ENCODE measurements around the gene CPA5. TPM values are rescaled to one million over a fixed set of nuclear protein-coding genes. Genes with fewer than 3 reads are reported as not detected.

The CPA5 gene
- polyA plus RNA-seq, 1 of the 3 experiments (the other 2 are of a cell fraction) = 1.3 TPM

- TF ChIP-seq REST (IDR thresholded peaks at IDR 0.05; ENCODE audit: low read depth, low read length) (no peak), MEF2A (IDR thresholded peaks at IDR 0.05; ENCODE audit: borderline replicate concordance, low read depth) (no peak), SIN3A (IDR thresholded peaks at IDR 0.05; ENCODE audit: borderline replicate concordance, low read depth, low read length) (no peak), TEAD4 (IDR thresholded peaks at IDR 0.05; ENCODE audit: borderline replicate concordance, insufficient read depth) (no peak), EP300 (IDR thresholded peaks at IDR 0.05; ENCODE audit: borderline replicate concordance in 1 of 2, low read depth in 1 of 2, low read length in 1 of 2) (no peak), JUND (IDR thresholded peaks at IDR 0.05) (no peak), RAD21 (IDR thresholded peaks at IDR 0.05; ENCODE audit: low read length) (no peak)
Measured at GRCh38 chr7:130366564-130366963, 21.9 kb downstream of the CPA5 start (continued).

- no peaks in the 10 kb centered on the region for H3K27me3 ChIP-seq (ENCODE audit: insufficient read depth)
- no peaks in the 10 kb centered on the region for H3K9me2 ChIP-seq
- no peaks in the 10 kb centered on the region for H3K9me3 ChIP-seq
- DNase-seq = no peak
- no peaks in the 10 kb centered on the region for H3K79me2 ChIP-seq (ENCODE audit: insufficient read depth)
- H3K4me2 ChIP-seq = no peak overlapping the region; the same call in 1 of the 2 replicates
- peaks cover 49 to 66% of the 10 kb centered on the region in 2 experiments for H3K4me1 ChIP-seq (ENCODE audit: control insufficient read depth in 1 of 2, insufficient read depth in 2 of 2, low read depth in 1 of 2, low read length in 1 of 2)
- no peaks in the 10 kb centered on the region for H3K36me3 ChIP-seq (replicated peaks in 1 of 2; ENCODE audit: control insufficient read depth in 1 of 2, insufficient read depth in 2 of 2, low read length in 1 of 2)
- 93% methylated on average over 12 of the region's 13 CpGs for WGBS (ENCODE audit: low lambda C conversion rate)
- peak overlapping the region in 1 of 2 experiments; percentile 96; a peak in 2 of 4 replicates for H3K27ac ChIP-seq (ENCODE audit: low read depth in 2 of 2, low read length in 1 of 2)
- CTCF ChIA-PET = no interaction called here
- H3K9ac ChIP-seq = no peak overlapping the region
- H2AFZ ChIP-seq (ENCODE audit: low read depth) = no peak overlapping the region
- no peak overlapping the region for H3K4me3 ChIP-seq (ENCODE audit: low read depth in 2 of 2, low read length in 1 of 2)
- no peaks in the 10 kb centered on the region for H4K20me1 ChIP-seq (ENCODE audit: insufficient read depth)
- POLR2A ChIA-PET = interaction anchor here (0.6 kb wide), 1 partner anchor 297 kb away, joined by 3 read pairs; the partner anchor contains the start of gene KLHDC10
- TF ChIP-seq MXI1 (IDR thresholded peaks at IDR 0.05; ENCODE audit: low read depth, low read length) (no peak), USF1 (IDR thresholded peaks at IDR 0.05; ENCODE audit: borderline replicate concordance, low read depth) (peak; percentile 62; the same call in 1 of the 2 replicates), MAX (IDR thresholded peaks at IDR 0.05; ENCODE audit: low read depth) (no peak)
- peaks cover 13% of the 10 kb centered on the region for H3F3A ChIP-seq (replicated peaks; ENCODE audit: insufficient read depth)
Measured at GRCh38 chr7:130367088-130367755, 22.6 kb downstream of the CPA5 start.

Data from SK-N-SH (cell line).